Mucosa of stomach (tissue), 1 donor: ENCODE data around the gene CNTNAP2.
"Not testable (repeated sequence)": the region's sequence is repeated elsewhere in the genome, so short reads cannot be mapped to it uniquely, and the experiment has no call there.

Experiments
- H3K27me3 ChIP-seq: one replicate; pipeline ENCODE4 v1.7.0; 2013; ENCODE audit warnings: mild to moderate bottlenecking, low read length; ENCODE audit not compliant: control insufficient read depth, insufficient read depth
- H3K36me3 ChIP-seq: one replicate; pipeline ENCODE4 v1.7.0; 2013; ENCODE audit warnings: low read length; ENCODE audit not compliant: control insufficient read depth, insufficient read depth
- H3K4me1 ChIP-seq: one replicate; pipeline ENCODE4 v1.7.0; 2013; ENCODE audit warnings: mild to moderate bottlenecking, low read length; ENCODE audit not compliant: control insufficient read depth, insufficient read depth
- H3K4me3 ChIP-seq: one replicate; pipeline ENCODE4 v1.7.0; 2013; ENCODE audit warnings: low read length
- H3K9ac ChIP-seq: one replicate; pipeline ENCODE4 v1.7.0; 2013; ENCODE audit warnings: mild to moderate bottlenecking, low read length, moderate library complexity
- H3K9me3 ChIP-seq: one replicate; pipeline ENCODE4 v1.7.0; 2013; ENCODE audit warnings: mild to moderate bottlenecking, low read length, moderate library complexity; ENCODE audit not compliant: control insufficient read depth
- donor health status: Pancreatic carcinoma.

CNTNAP2 gene

GRCh38 chr7:148319316-148319808 lies 2202.8 kb downstream of the CNTNAP2 start:
- Histone ChIP-seq H3K36me3 (no peaks in the 10 kb centered on the region), H3K9ac (no peak overlapping the region), H3K9me3 (no peaks in the 10 kb centered on the region), H3K4me1 (no peaks in the 10 kb centered on the region), H3K4me3 (no peak overlapping the region), H3K27me3 (no peaks in the 10 kb centered on the region)

DNA sequence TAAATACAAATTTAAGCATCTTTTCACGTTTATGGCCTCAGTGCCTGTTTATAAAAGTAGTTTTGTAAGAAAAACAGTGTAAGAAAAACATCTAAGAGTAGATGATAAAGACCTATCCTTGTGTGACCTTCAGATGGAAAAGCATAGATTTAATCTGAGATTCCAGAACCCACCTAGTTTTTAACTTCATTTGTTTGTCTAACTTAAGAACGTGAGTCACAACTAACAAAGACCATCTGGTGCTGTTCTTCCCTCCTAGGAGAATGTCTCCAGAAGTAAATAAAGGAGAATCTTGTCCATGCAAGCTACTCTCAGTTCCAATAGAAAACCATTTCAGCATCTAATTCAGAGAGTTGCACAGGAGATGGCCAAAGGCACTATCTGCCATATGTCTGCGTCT lies 2208.6 kb downstream of the CNTNAP2 start:
- no peaks in the 10 kb centered on the region for H3K4me1 ChIP-seq
- no peaks in the 10 kb centered on the region for H3K27me3 ChIP-seq
- H3K9me3 ChIP-seq: no peaks in the 10 kb centered on the region
- H3K36me3 ChIP-seq: no peaks in the 10 kb centered on the region
- H3K9ac ChIP-seq: no peak overlapping the region
- no peak overlapping the region for H3K4me3 ChIP-seq

DNA sequence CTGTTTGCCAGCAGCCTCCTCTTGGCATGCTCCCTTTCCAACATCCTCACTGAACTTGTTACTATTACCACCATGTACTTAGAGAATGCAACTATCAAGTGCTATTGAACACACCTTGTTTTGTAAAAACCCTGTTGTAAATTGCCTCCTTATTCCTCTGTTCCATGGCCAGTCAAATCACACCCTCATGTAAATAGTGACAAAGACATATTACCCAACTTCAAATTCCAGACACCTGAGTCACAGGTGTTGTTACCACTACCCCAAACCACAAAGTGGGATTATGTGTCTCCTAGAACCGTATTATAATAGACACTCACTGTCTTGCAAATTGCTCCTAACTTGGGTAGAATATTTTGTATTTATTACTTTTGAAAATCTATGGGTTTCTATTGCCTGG lies 2210.8 kb downstream of the CNTNAP2 start:
- no peak overlapping the region for H3K9ac ChIP-seq
- H3K9me3 ChIP-seq: no peaks in the 10 kb centered on the region
- H3K4me3 ChIP-seq: no peak overlapping the region
- H3K36me3 ChIP-seq: no peaks in the 10 kb centered on the region
- H3K27me3 ChIP-seq: no peaks in the 10 kb centered on the region
- no peaks in the 10 kb centered on the region for H3K4me1 ChIP-seq

DNA sequence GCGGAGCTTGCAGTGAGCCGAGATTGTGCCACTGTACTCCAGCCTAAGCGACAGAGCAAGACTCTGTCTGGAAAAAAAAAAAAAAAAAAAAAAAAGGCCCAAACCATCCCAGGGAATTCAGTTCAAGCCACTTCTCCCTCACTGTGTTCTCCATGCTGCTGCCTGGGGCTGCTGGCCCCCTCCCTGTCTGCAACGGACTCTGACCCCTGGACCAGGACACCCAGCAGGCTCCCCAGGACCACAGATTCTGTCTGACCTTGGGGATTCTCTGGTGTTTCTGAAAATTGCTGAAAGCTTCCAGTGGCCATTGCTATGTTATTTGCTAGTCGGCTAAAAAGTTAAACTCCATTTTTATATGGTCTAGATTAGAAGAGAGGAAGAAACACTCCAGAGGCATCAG lies 2212.3 kb downstream of the CNTNAP2 start:
- no peaks in the 10 kb centered on the region for H3K9me3 ChIP-seq
- H3K9ac ChIP-seq: no peak overlapping the region
- no peaks in the 10 kb centered on the region for H3K4me1 ChIP-seq
- H3K36me3 ChIP-seq: no peaks in the 10 kb centered on the region
- H3K4me3 ChIP-seq: no peak overlapping the region
- H3K27me3 ChIP-seq: no peaks in the 10 kb centered on the region

DNA sequence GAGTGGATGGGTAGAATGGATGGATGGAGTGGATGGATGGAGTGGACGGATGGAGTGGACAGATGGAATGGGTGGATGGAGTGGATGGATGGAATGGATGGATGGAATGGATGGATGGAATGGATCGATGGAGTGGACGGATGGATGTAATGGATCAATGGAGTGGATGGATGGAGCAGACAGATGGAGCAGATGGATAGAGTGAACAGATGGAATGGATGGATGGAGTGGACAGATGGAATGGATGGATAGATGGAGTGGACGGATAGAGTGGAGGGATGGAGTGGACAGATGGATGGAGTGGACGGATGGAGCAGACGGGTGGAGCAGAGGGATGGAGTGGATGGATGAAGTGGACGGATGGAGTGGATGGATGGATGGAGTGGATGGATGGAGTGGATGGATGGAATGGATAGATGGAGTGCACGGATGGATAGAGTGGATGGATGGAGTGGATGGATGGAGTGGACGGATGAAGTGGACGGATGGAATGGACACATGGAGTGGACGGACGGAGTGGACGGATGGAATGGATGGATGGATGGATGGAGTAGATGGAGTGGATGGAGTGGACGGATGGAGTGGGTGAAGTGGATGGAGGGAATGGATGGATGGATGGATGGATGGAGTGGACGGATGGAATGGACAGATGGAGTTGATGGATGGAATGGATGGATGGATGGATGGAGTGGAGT lies 2213.7 kb downstream of the CNTNAP2 start:
- Histone ChIP-seq H3K9me3 (no peaks in the 10 kb centered on the region), H3K9ac (no peak overlapping the region), H3K27me3 (no peaks in the 10 kb centered on the region), H3K36me3 (no peaks in the 10 kb centered on the region), H3K4me1 (no peaks in the 10 kb centered on the region), H3K4me3 (no peak overlapping the region)

GRCh38 chr7:148330822-148331221 lies 2214.2 kb downstream of the CNTNAP2 start:
- Histone ChIP-seq H3K4me3 (no peak overlapping the region), H3K9me3 (no peaks in the 10 kb centered on the region), H3K36me3 (no peaks in the 10 kb centered on the region), H3K4me1 (no peaks in the 10 kb centered on the region), H3K27me3 (no peaks in the 10 kb centered on the region), H3K9ac (no peak overlapping the region)

DNA sequence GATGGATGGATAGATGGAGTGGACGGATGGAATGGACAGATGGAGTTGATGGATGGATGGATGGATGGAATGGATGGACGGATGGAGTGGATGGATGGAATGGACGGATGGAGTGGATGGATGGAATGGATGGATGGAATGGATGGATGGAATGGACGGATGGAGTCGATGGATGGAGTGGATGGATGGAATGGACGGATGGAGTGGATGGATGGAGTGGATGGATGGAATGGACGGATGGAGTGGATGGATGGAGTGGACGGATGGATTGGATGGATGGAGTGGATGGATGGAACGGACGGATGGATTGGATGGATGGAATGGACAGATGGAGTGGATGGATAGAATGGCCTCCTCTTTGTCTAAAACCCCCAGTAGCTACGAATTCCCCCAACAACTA lies 2214.9 kb downstream of the CNTNAP2 start:
- not testable (repeated sequence) for H3K9ac ChIP-seq, H3K9me3 ChIP-seq, H3K27me3 ChIP-seq, H3K4me1 ChIP-seq, H3K4me3 ChIP-seq, H3K36me3 ChIP-seq

GRCh38 chr7:148332191-148333186 lies 2215.9 kb downstream of the CNTNAP2 start:
- Histone ChIP-seq H3K4me1 (no peaks in the 10 kb centered on the region), H3K36me3 (no peaks in the 10 kb centered on the region), H3K9ac (no peak overlapping the region), H3K4me3 (no peak overlapping the region), H3K27me3 (peaks cover 9% of the 10 kb centered on the region), H3K9me3 (no peaks in the 10 kb centered on the region)

DNA sequence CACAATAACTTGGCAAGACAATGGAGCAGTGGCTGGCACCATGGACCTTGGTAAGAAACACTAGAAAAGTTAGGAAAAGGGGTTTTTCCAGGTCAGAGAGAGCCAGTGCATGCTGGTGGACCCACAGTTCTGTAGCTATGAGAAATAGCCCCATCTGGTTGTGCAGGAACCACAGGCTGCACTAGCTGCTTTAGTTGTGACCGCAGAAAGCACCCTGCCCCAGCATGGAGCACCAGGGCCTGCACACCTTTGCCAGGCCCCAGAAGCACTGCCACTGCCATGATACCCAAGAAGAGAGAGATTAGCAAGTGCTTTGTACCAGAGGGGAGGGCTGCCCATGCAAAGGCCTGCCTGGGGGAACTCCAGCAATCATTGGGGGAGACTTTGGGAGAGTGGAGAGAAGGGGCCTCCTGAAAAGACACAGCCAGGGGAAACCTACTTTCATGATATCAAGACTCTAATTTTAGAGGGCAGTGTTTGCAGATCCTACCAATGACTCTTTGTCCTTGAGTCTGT lies 2217.9 kb downstream of the CNTNAP2 start:
- Histone ChIP-seq H3K36me3 (no peaks in the 10 kb centered on the region), H3K9ac (no peak overlapping the region), H3K9me3 (no peaks in the 10 kb centered on the region), H3K4me1 (peaks cover under 1% of the 10 kb centered on the region), H3K4me3 (no peak overlapping the region), H3K27me3 (peaks cover 26% of the 10 kb centered on the region)

GRCh38 chr7:148334959-148335577 lies 2218.5 kb downstream of the CNTNAP2 start:
- Histone ChIP-seq H3K36me3 (no peaks in the 10 kb centered on the region), H3K27me3 (peaks cover 32% of the 10 kb centered on the region), H3K9ac (no peak overlapping the region), H3K4me3 (no peak overlapping the region), H3K9me3 (no peaks in the 10 kb centered on the region), H3K4me1 (peaks cover 5% of the 10 kb centered on the region)

GRCh38 chr7:148335790-148336189 lies 2219.2 kb downstream of the CNTNAP2 start:
- no peak overlapping the region for H3K9ac ChIP-seq
- H3K36me3 ChIP-seq: no peaks in the 10 kb centered on the region
- H3K27me3 ChIP-seq: peaks cover 39% of the 10 kb centered on the region
- H3K4me1 ChIP-seq: peaks cover 5% of the 10 kb centered on the region
- H3K9me3 ChIP-seq: no peaks in the 10 kb centered on the region
- no peak overlapping the region for H3K4me3 ChIP-seq

DNA sequence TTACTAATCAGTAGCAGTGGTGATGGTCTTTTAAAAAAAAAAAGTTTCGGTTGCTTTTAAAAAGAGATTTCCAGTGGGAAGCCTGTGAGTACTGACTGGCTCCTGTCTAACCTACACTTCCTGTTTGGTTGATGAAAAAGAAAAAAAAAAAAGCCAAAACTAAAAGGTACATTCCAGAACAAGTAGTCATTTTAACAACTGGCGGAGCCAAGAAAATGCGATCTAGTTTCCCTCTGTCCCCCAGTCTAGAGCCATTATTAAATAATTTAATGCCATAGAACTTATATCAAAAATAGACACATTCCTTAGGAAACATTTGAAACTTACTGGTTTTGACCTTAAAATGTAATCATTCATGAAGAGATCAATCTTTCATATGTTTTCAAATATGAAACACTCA lies 2219.8 kb downstream of the CNTNAP2 start:
- H3K9ac ChIP-seq: no peak overlapping the region
- no peaks in the 10 kb centered on the region for H3K9me3 ChIP-seq
- no peak overlapping the region for H3K4me3 ChIP-seq
- peaks cover 5% of the 10 kb centered on the region for H3K4me1 ChIP-seq
- peaks cover 42% of the 10 kb centered on the region for H3K27me3 ChIP-seq
- no peaks in the 10 kb centered on the region for H3K36me3 ChIP-seq
